WTC11 (cell line): ENCODE results near the gene RASGRP4.

ENCODE experiments used
- ATF1 ChIP-seq: sonication (generic); formaldehyde crosslinking; IDR thresholded peaks from 2 replicates; pipeline ENCODE4 v1.8.1; 2023; ENCODE audit warnings: mild to moderate bottlenecking, moderate library complexity, missing genetic modification reagents
- ATF2 ChIP-seq: sonication (generic); formaldehyde crosslinking; IDR thresholded peaks from 2 replicates; pipeline ENCODE4 v1.8.1; 2022; ENCODE audit warnings: low read depth, missing genetic modification reagents, borderline replicate concordance
- ATF3 ChIP-seq: sonication (generic); formaldehyde crosslinking; conservative IDR thresholded peaks from 2 replicates; pipeline ENCODE4 v1.8.1; 2022; ENCODE audit warnings: mild to moderate bottlenecking, missing genetic modification reagents
- CTCF ChIP-seq: fragments of 200-600 bp; IDR thresholded peaks from 2 replicates; pipeline ENCODE4 v1.8.0; 2022; ENCODE audit warnings: antibody characterized with exemption
- E2F1 ChIP-seq: sonication (generic); formaldehyde crosslinking; IDR thresholded peaks from 2 replicates; pipeline ENCODE4 v1.8.0; 2022; ENCODE audit warnings: mild to moderate bottlenecking, missing genetic modification reagents
- ESRRA ChIP-seq: sonication (generic); formaldehyde crosslinking; IDR thresholded peaks from 2 replicates; pipeline ENCODE4 v1.8.1; 2022; ENCODE audit warnings: mild to moderate bottlenecking, missing genetic modification reagents, borderline replicate concordance
- JAZF1 ChIP-seq: fragments of 250-450 bp; sonication (Bioruptor Pico); IDR thresholded peaks from 2 replicates; pipeline ENCODE4 v1.9.0; 2021; ENCODE audit warnings: moderate library complexity, mild to moderate bottlenecking, inconsistent platforms
- MAX ChIP-seq: sonication (generic); formaldehyde crosslinking; IDR thresholded peaks from 2 replicates; pipeline ENCODE4 v1.8.0; 2022; ENCODE audit warnings: mild to moderate bottlenecking, missing genetic modification reagents
- MLX ChIP-seq: sonication (generic); formaldehyde crosslinking; IDR thresholded peaks from 2 replicates; pipeline ENCODE4 v1.8.1; 2023; ENCODE audit warnings: mild to moderate bottlenecking, missing genetic modification reagents, moderate library complexity
- RORB ChIP-seq: fragments of 250-450 bp; sonication (Bioruptor Pico); IDR thresholded peaks from 2 replicates; pipeline ENCODE4 v1.9.0; 2021; ENCODE audit warnings: mild to moderate bottlenecking
- SMAD4 ChIP-seq: sonication (generic); formaldehyde crosslinking; IDR thresholded peaks from 2 replicates; pipeline ENCODE4 v1.8.0; 2022; ENCODE audit warnings: mild to moderate bottlenecking, missing genetic modification reagents
- STAT6 ChIP-seq: sonication (generic); formaldehyde crosslinking; conservative IDR thresholded peaks from 2 replicates; pipeline ENCODE4 v1.8.1; 2023; ENCODE audit warnings: mild to moderate bottlenecking, low read depth, missing genetic modification reagents, moderate library complexity
- USF2 ChIP-seq: sonication (generic); formaldehyde crosslinking; IDR thresholded peaks from 2 replicates; pipeline ENCODE4 v1.8.1; 2023; ENCODE audit warnings: mild to moderate bottlenecking, missing genetic modification reagents, moderate library complexity
- ZNF423 ChIP-seq: fragments of 250-450 bp; sonication (Bioruptor Pico); IDR thresholded peaks from 2 replicates; pipeline ENCODE4 v2.1.2; 2022; ENCODE audit warnings: mild to moderate bottlenecking, moderate library complexity

- TF ChIP-seq MAX (CRISPR knock-in tag) (no peak), ATF3 (CRISPR knock-in tag) (no peak), STAT6 (no peak), ZNF423 (CRISPR knock-in tag) (no peak), CTCF (no peak), ATF1 (CRISPR knock-in tag) (no peak), ESRRA (CRISPR knock-in tag) (no peak), JAZF1 (no peak), SMAD4 (CRISPR knock-in tag) (no peak), RORB (CRISPR knock-in tag) (no peak), USF2 (no peak), E2F1 (CRISPR knock-in tag) (no peak), ATF2 (CRISPR knock-in tag) (no peak), MLX (CRISPR knock-in tag) (no peak)
Observed at GRCh38 chr19:38420935-38421334, 5.1 kb downstream of the RASGRP4 start.
